ENCODE measurements around the gene IFT43. TPM values are rescaled to one million over a fixed set of nuclear protein-coding genes. Genes with fewer than 3 reads are reported as not detected.

The IFT43 gene
- total and polyA plus RNA-seq, 5 donors from 2014 or later, result 9.9 to 20.0 (median 15.7) TPM

GRCh38 chr14:76019676-76020075 lies 34.1 kb downstream of the IFT43 start:
- no peak overlapping the region for H3K4me3 ChIP-seq (ENCODE audit: low read depth, low read length)
- H3K4me1 Mint-ChIP-seq, result peaks cover 0 to 5% (median 0%) of the 10 kb centered on the region in 4 donors
- no peak overlapping the region for H3K4me3 Mint-ChIP-seq
- peaks cover 12% of the 10 kb centered on the region for H3K36me3 ChIP-seq (ENCODE audit: control insufficient read depth, insufficient read depth, low read length)
- H3K27me3 Mint-ChIP-seq, result no peaks in the 10 kb centered on the region
- peaks cover 75% of the 10 kb centered on the region for H3K36me3 Mint-ChIP-seq
- H3K9me3 ChIP-seq (ENCODE audit: control insufficient read depth in 2 of 2, low read length in 2 of 2), result peaks cover 5 to 13% of the 10 kb centered on the region in 2 experiments
- peaks cover 4 to 29% (median 13%) of the 10 kb centered on the region in 7 donors for H3K9me3 Mint-ChIP-seq
- DNase-seq (no peak), ATAC-seq (ENCODE audit: low read depth in 2 of 2) (no peak)
- H3K27me3 ChIP-seq (ENCODE audit: control insufficient read depth, insufficient read depth, low read length), result no peaks in the 10 kb centered on the region
- H3K27ac Mint-ChIP-seq, result no peak overlapping the region
- H3K27ac ChIP-seq (ENCODE audit: insufficient read depth, low read length, poor library complexity, severe bottlenecking), result no peak overlapping the region
- no peaks in the 10 kb centered on the region for H3K4me1 ChIP-seq (ENCODE audit: control insufficient read depth, insufficient read depth, low read length, poor library complexity, severe bottlenecking)

DNA sequence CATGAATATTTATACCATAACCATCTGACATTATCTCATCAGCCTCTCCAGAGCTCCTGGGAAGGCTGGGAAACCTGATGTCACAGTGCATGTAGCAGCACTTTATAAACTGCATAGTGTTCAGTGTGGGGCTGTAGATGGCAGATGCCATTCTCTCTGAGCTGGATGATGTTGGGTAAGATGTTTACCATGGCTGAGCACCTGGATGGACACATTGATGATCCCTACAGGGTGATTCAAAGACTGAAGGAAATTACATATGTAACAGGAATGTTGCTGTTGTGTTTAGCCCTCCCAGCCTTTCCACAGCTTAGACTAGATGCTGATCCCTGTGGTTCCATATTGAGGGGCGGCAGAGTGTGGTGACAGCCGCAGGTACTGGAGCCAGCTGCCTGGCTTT lies 37.4 kb downstream of the IFT43 start:
- no peaks in the 10 kb centered on the region for H3K4me1 Mint-ChIP-seq
- Histone ChIP-seq H3K27ac (ENCODE audit: insufficient read depth, low read length, poor library complexity, severe bottlenecking) (no peak overlapping the region), H3K27me3 (ENCODE audit: control insufficient read depth, insufficient read depth, low read length) (no peaks in the 10 kb centered on the region), H3K4me1 (ENCODE audit: control insufficient read depth, insufficient read depth, low read length, poor library complexity, severe bottlenecking) (no peaks in the 10 kb centered on the region), H3K9me3 (ENCODE audit: control insufficient read depth in 2 of 2, low read length in 2 of 2) (peaks cover 5 to 13% of the 10 kb centered on the region in 2 experiments), H3K36me3 (ENCODE audit: control insufficient read depth, insufficient read depth, low read length) (peaks cover 12% of the 10 kb centered on the region), H3K4me3 (ENCODE audit: low read depth, low read length) (no peak overlapping the region)
- H3K36me3 Mint-ChIP-seq, result peaks cover 58% of the 10 kb centered on the region
- H3K27ac Mint-ChIP-seq, result no peak overlapping the region
- H3K27me3 Mint-ChIP-seq, result no peaks in the 10 kb centered on the region
- no peak overlapping the region for H3K4me3 Mint-ChIP-seq
- DNase-seq (no peak), ATAC-seq (ENCODE audit: low read depth in 2 of 2) (no peak)
- peaks cover 1 to 24% (median 13%) of the 10 kb centered on the region in 7 donors for H3K9me3 Mint-ChIP-seq

DNA sequence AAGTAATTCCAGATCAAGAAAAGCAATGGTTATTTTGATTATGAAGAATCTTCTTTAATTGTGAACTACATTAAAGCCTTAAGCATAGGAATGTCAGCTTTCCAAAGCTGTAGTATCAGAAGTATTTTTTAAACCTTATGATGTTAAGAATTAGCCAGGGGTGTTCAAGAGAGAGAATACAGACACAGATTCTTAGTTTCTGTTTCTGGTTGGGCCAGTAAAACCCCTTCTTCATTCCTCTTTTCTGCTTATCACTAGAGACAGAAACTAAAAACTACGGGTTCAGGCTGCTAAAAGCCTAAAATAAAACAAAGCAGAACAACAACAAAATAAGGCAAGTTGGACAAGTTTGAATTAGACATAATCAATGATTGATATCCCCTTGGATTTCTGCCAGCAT lies 38.2 kb downstream of the IFT43 start:
- Histone ChIP-seq H3K36me3 (ENCODE audit: control insufficient read depth, insufficient read depth, low read length) (peaks cover 9% of the 10 kb centered on the region), H3K9me3 (ENCODE audit: control insufficient read depth in 2 of 2, low read length in 2 of 2) (peaks cover 5 to 10% of the 10 kb centered on the region in 2 experiments), H3K27me3 (ENCODE audit: control insufficient read depth, insufficient read depth, low read length) (no peaks in the 10 kb centered on the region), H3K27ac (ENCODE audit: insufficient read depth, low read length, poor library complexity, severe bottlenecking) (no peak overlapping the region), H3K4me1 (ENCODE audit: control insufficient read depth, insufficient read depth, low read length, poor library complexity, severe bottlenecking) (no peaks in the 10 kb centered on the region), H3K4me3 (ENCODE audit: low read depth, low read length) (no peak overlapping the region)
- no peaks in the 10 kb centered on the region for H3K4me1 Mint-ChIP-seq
- H3K9me3 Mint-ChIP-seq, result peaks cover 1 to 17% (median 11%) of the 10 kb centered on the region in 7 donors
- no peak overlapping the region for H3K27ac Mint-ChIP-seq
- no peak overlapping the region for H3K4me3 Mint-ChIP-seq
- DNase-seq (no peak), ATAC-seq (ENCODE audit: low read depth in 2 of 2) (no peak)
- H3K27me3 Mint-ChIP-seq, result no peaks in the 10 kb centered on the region
- H3K36me3 Mint-ChIP-seq, result peaks cover 54% of the 10 kb centered on the region

GRCh38 chr14:76024211-76024907 lies 38.8 kb downstream of the IFT43 start:
- Mint-ChIP-seq H3K4me1 (no peaks in the 10 kb centered on the region), H3K27me3 (no peaks in the 10 kb centered on the region), H3K27ac (no peak overlapping the region), H3K4me3 (no peak overlapping the region), H3K36me3 (peaks cover 48% of the 10 kb centered on the region), H3K9me3 (peaks cover 1 to 12% (median 7%) of the 10 kb centered on the region in 7 donors)
- Histone ChIP-seq H3K4me1 (ENCODE audit: control insufficient read depth, insufficient read depth, low read length, poor library complexity, severe bottlenecking) (no peaks in the 10 kb centered on the region), H3K27ac (ENCODE audit: insufficient read depth, low read length, poor library complexity, severe bottlenecking) (no peak overlapping the region), H3K9me3 (ENCODE audit: control insufficient read depth in 2 of 2, low read length in 2 of 2) (peaks cover 3 to 4% of the 10 kb centered on the region in 2 experiments), H3K27me3 (ENCODE audit: control insufficient read depth, insufficient read depth, low read length) (no peaks in the 10 kb centered on the region), H3K4me3 (ENCODE audit: low read depth, low read length) (no peak overlapping the region), H3K36me3 (ENCODE audit: control insufficient read depth, insufficient read depth, low read length) (peaks cover 5% of the 10 kb centered on the region)
- ATAC-seq (ENCODE audit: low read depth in 2 of 2) (no peak), DNase-seq (no peak)

DNA sequence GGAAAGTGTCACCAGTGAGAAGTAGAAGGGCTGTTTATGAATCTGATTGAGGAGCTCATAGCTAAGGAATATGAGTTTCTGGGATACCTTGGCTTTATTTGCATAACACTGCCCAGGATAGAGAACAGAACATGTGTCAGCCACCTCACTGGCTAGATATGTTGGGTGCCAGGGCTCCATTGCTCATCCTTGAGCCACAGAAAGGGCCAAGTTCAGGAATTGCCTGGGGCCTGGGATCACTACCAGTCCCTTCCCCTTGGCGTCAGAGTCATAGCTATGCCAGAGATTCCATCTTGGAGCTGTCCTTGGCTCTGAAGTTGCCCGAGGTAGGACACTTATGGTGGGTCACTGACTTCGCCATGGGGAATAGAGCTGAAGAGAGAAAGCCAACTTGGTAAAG lies 49.0 kb downstream of the IFT43 start:
- Histone ChIP-seq H3K4me1 (ENCODE audit: control insufficient read depth, insufficient read depth, low read length, poor library complexity, severe bottlenecking) (no peaks in the 10 kb centered on the region), H3K9me3 (ENCODE audit: control insufficient read depth in 2 of 2, low read length in 2 of 2) (no peaks in the 10 kb centered on the region), H3K4me3 (ENCODE audit: low read depth, low read length) (no peak overlapping the region), H3K27me3 (ENCODE audit: control insufficient read depth, insufficient read depth, low read length) (no peaks in the 10 kb centered on the region), H3K27ac (ENCODE audit: insufficient read depth, low read length, poor library complexity, severe bottlenecking) (no peak overlapping the region), H3K36me3 (ENCODE audit: control insufficient read depth, insufficient read depth, low read length) (no peaks in the 10 kb centered on the region)
- H3K27me3 Mint-ChIP-seq, result no peaks in the 10 kb centered on the region
- DNase-seq (no peak), ATAC-seq (ENCODE audit: low read depth in 2 of 2) (no peak)
- peaks cover 0 to 4% (median 0%) of the 10 kb centered on the region in 4 donors for H3K4me1 Mint-ChIP-seq
- H3K36me3 Mint-ChIP-seq, result peaks cover 9% of the 10 kb centered on the region
- no peaks in the 10 kb centered on the region for H3K9me3 Mint-ChIP-seq
- no peak overlapping the region for H3K27ac Mint-ChIP-seq
- H3K4me3 Mint-ChIP-seq, result no peak overlapping the region

DNA sequence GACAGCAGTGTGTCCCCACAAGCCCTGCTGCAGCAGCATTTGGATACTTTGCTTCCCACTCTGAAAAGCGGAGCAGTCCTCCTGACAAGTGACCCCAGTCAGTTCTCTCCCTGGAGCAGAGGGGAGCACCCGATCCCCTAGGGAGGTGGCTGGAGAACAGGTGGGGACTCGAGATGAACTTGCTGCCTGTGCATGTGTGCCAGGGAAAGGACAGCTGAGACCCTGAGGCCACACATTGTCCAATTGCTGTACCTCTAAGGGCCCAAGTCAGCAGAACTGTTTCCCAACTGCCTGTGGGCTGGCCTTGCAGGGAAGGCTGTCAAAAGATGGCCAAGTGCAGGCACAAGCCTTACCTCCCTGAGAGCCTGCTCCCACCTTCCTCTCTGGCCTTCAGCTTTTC lies 55.1 kb downstream of the IFT43 start:
- H3K27me3 ChIP-seq (ENCODE audit: control insufficient read depth, insufficient read depth, low read length), result no peaks in the 10 kb centered on the region
- Mint-ChIP-seq H3K9me3 (no peaks in the 10 kb centered on the region), H3K27me3 (no peaks in the 10 kb centered on the region), H3K4me3 (no peak overlapping the region), H3K36me3 (peaks cover 1% of the 10 kb centered on the region), H3K27ac (no peak overlapping the region), H3K4me1 (no peaks in the 10 kb centered on the region)
- DNase-seq, result no peak
- no peak overlapping the region for H3K27ac ChIP-seq (ENCODE audit: insufficient read depth, low read length, poor library complexity, severe bottlenecking)
- H3K36me3 ChIP-seq (ENCODE audit: control insufficient read depth, insufficient read depth, low read length), result no peaks in the 10 kb centered on the region
- no peak for ATAC-seq (ENCODE audit: low read depth in 2 of 2)
- H3K4me1 ChIP-seq (ENCODE audit: control insufficient read depth, insufficient read depth, low read length, poor library complexity, severe bottlenecking), result no peaks in the 10 kb centered on the region
- no peak overlapping the region for H3K4me3 ChIP-seq (ENCODE audit: low read depth, low read length)
- no peaks in the 10 kb centered on the region for H3K9me3 ChIP-seq (ENCODE audit: control insufficient read depth in 2 of 2, low read length in 2 of 2)

- no peak for ATAC-seq (ENCODE audit: low read depth in 2 of 2)
- Histone ChIP-seq H3K4me1 (ENCODE audit: control insufficient read depth, insufficient read depth, low read length, poor library complexity, severe bottlenecking) (no peaks in the 10 kb centered on the region), H3K27ac (ENCODE audit: insufficient read depth, low read length, poor library complexity, severe bottlenecking) (no peak overlapping the region), H3K4me3 (ENCODE audit: low read depth, low read length) (no peak overlapping the region), H3K27me3 (ENCODE audit: control insufficient read depth, insufficient read depth, low read length) (no peaks in the 10 kb centered on the region), H3K36me3 (ENCODE audit: control insufficient read depth, insufficient read depth, low read length) (no peaks in the 10 kb centered on the region), H3K9me3 (ENCODE audit: control insufficient read depth in 2 of 2, low read length in 2 of 2) (no peaks in the 10 kb centered on the region)
- Mint-ChIP-seq H3K4me1 (peaks cover 0 to 3% (median 0%) of the 10 kb centered on the region in 4 donors), H3K4me3 (no peak overlapping the region), H3K36me3 (no peaks in the 10 kb centered on the region), H3K27ac (peak overlapping the region in 1 of 3 donors; percentile 39), H3K9me3 (peaks cover 0 to 2% (median 0%) of the 10 kb centered on the region in 7 donors), H3K27me3 (no peaks in the 10 kb centered on the region)
- DNase-seq, result no peak
Observed at GRCh38 chr14:76045773-76046172, 60.2 kb downstream of the IFT43 start.

DNA sequence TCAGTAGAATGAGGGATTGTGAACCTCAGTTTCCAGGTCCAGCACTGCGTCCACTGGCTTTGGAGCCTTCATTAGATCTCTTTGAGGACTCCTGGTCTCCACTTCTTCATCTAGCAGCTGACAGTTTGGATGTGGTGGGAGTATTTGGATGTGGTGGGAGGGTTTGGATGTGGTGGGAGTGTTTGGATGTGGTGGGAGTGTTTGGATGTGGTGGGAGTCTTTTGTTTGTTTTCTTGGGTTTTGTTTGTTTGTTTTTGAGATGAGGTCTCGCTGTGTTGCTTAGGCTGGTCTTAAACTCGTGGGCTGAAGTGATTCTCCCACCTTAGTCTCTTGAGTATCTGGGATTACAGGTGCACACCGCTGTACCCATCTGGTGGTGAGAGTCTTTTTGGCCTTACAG lies 64.7 kb downstream of the IFT43 start:
- no peaks in the 10 kb centered on the region for H3K27me3 ChIP-seq (ENCODE audit: control insufficient read depth, insufficient read depth, low read length)
- H3K36me3 Mint-ChIP-seq, result no peaks in the 10 kb centered on the region
- no peaks in the 10 kb centered on the region for H3K27me3 Mint-ChIP-seq
- no peak overlapping the region for H3K27ac Mint-ChIP-seq
- DNase-seq, result no peak
- H3K9me3 ChIP-seq (ENCODE audit: control insufficient read depth in 2 of 2, low read length in 2 of 2), result no peaks in the 10 kb centered on the region
- peaks cover 0 to 3% (median 0%) of the 10 kb centered on the region in 4 donors for H3K4me1 Mint-ChIP-seq
- no peaks in the 10 kb centered on the region for H3K4me1 ChIP-seq (ENCODE audit: control insufficient read depth, insufficient read depth, low read length, poor library complexity, severe bottlenecking)
- no peak overlapping the region for H3K4me3 ChIP-seq (ENCODE audit: low read depth, low read length)
- no peak overlapping the region for H3K27ac ChIP-seq (ENCODE audit: insufficient read depth, low read length, poor library complexity, severe bottlenecking)
- no peak for ATAC-seq (ENCODE audit: low read depth in 2 of 2)
- H3K4me3 Mint-ChIP-seq, result no peak overlapping the region
- peaks cover 0 to 2% (median 0%) of the 10 kb centered on the region in 7 donors for H3K9me3 Mint-ChIP-seq
- no peaks in the 10 kb centered on the region for H3K36me3 ChIP-seq (ENCODE audit: control insufficient read depth, insufficient read depth, low read length)

All from CD4-positive, CD25-positive, alpha-beta regulatory T cell (primary cell).